Measurements from ENCODE around the gene VMAC.

The VMAC gene

DNA sequence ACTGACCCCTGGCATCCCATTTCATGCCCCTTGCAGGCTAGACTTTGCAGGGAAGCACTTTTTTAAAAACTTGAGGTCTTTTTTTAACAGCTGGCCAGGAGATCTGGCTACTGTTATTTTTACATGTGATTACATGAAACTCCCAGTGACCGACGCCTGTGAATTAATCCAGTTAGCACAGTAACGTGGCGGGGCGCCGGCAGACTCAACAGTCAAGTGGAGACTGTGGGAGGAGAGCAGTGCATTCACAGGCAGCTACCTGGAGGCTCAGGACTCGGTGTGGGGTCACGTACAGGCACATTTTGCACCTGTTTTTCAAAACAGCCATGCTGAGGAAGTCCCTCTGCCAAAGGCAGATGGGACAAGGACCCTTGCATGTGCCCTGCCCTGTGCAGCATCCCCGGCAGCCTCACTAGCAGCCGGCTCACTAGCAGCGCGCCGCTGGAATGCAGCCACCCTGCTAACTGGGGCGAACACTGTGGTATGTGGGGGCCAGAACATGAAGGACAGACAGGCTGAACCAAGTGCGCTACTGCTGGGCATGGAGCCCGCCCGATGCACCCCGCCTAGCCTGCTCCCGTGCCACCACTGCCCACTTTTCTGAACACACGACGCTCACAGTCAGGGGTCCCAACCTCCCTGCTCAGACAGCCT is 28.1 kb downstream of the VMAC start:
- DNase-seq = no peak

DNA sequence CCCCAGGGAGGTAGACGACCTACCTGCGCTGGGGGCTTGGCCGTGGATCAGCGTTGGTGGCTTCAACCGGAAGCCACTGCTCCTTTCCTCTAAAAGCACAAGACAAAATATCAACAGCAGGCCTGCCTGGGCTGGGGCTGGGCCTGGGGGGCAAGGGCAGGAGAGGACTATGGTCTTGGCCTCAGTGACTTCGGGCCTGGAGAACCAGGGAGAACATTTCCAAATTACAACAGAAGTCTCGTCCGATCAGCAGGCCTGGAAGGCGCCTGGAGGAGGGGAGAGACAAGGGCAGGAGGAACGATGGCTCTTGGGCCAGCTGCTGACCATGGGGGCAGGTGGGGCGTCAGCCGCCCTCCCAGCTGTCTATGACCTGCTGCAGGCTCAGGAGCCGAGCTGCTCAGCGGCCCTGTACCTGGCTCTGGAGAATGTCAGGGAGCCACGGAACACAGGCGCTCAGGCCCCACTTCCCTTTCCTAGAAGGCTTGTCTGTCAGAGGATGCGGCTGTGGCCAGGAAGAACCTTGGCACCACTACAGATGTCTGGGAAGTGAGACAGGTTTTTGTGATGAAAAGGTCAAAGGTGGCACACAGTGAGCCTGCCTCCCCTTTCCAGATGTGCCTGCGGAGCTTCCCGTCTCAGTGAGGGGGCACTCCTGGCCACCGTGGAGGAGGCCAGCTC is 28.9 kb downstream of the VMAC start:
- no peak for DNase-seq

DNA sequence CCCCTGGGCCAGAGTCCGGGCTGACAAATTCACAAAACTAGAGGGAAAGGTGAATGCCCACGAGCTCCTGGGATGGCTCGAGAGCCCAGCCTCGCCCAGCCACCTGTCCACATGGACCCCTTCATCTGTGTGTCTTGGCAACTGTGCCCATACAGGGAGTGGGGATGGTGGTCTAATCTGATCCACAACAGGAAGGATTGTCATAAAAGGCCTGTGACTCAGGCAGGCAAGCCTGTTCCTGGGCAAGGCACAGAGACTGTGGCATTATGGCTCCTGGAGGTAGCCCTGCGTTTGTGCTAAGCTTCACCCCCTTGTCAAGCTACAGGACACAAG is 29.4 kb downstream of the VMAC start:
- no peak for DNase-seq

DNA sequence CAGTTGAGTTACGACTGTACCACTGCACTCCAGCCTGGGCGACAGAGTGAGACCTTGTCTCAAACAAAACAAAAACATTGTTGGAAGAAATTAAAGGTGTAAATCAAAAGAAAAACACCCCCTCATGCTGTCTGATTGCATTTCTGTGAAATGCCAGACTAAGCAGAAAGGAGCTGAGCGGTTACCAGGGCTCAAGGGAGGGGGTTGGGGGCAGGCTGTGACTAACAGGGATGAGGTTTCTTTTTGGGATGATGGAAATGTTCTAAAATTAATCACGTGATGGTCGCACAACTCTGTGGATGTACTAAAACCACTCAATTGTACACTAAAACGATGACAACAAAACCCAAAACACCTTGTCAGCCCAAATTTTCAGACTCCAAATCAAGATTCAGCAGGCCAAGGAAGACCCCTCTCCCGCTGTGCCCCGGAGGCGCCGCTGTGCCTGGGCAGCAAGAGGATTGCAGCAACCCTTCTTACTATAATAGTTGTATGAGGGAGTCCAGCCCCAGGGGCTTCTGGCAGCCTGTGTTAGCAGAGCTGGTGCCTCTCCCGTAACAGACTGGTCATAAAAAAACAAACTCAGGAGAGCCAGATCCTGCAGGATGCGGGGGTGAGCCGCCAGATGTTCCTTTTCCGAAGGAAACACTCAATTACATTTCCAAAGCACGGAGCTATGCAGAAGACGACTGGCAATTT is 30.3 kb downstream of the VMAC start:
- DNase-seq = no peak

DNA sequence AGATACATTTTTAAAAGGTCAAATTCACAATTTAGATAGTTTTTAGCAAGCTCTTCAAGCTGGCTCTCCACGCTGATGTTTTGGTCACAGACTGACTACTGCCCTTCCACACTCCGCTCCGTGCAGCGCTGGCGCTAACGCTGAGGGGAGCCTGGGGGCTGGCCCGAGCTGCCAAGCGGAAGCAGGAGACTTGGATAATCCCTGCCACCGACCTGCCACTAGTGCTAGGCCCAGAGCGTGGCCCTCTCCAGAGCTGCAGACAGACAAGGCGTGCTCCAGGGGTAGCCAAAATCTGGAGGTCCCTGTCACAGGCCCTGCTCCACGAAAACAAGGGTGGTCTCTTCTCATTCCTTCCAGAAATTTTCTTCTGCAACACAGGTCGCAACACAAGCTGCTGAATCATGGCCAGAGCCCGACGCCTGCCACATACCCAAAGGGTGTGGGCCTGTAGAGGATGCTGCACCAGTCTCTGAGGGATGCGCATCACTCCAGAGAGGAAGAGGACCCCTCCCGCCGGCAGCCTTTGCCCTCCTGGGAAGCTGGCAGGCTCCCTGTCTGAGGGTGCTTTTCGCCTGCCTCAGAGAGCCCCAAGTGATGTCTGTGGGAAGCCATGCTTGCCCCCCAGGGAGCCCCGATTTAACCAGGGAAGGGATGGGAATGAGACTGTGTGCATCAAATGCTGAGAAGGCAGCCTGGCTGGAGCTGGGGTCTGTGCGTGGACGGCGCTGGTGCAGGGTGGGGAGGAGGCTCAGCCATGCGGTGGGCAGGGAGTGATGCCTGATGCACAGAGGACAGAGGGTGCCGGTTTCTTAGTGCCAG is 31.0 kb downstream of the VMAC start:
- no peak for DNase-seq

DNA sequence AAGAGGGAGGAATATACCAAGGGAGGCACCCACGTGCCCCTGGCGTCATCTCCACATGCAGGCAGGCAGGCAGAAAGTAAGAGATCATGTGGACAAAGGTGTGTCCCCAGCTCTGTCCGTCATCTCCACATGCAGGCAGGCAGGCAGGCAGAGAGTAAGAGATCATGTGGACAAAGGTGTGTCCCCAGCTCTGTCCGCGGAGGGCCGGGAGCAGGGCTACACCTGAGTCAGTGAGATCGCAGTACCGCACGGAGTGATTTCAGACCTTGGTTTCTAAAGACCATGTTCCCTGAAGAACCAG is 31.6 kb downstream of the VMAC start:
- no peak for DNase-seq

DNA sequence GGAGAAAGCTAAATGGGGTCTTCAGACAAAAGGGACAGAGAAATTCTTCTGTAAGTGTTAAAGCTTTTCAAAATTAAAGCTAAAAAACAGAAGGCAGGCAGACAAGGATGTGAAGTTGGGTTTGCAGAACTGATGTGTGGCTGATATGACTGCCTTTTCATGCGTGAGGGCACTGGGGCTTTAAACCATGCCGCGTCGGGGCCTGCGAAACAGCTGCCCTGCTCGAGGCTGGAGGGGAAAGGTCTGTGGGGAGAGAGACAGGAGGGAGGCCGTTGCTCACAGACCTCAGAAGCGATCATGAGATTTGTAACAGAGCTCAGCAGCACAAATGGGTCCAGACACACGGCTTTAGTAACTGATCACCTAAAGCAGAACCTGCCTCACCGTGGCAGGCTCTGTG is 32.9 kb downstream of the VMAC start:
- DNase-seq = no peak

DNA sequence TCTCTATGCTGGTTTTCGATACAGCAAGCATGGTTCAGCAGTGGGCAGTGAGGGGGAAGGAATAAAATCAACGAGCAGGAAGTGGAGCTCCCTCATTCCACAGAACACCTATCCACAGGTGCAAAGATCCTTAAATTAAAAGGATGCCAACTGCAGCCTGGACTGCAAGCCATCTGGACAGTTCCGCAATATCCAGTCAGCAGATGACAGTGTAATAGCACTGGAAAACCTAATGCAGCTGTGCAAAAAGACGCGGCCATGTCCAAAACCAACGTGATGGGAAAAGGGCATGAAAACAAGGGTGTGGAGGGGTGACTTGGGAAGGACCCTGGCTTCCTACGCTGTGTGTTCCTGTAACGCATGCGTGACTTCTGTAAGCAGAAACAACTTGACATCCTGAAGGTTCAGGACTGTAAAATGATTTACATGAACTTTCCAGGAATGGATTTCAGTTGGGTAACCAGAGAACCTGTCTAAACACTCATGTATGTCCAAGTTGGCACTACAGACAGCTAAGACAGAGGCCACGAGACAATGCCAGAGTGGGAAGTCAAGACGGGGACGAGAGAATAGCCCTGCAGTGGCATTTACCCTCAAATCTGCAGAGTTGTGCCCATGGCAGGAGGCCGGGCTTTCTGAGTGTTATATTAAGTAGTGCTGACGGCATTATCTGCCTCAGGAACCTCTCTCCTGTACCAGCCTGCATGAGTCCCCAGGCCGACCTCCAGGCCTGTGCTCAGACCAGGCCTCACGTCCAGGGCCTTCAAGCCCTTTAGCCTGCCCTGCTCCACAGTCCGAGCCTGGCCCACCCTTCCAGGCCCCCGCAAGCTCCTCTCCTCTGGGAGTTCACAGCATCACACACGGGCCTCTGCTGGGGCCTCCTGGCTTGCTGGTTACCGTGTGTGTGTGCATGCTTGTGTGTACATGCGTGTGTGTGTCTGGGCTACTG is 35.9 kb downstream of the VMAC start:
- no peak for DNase-seq

DNA sequence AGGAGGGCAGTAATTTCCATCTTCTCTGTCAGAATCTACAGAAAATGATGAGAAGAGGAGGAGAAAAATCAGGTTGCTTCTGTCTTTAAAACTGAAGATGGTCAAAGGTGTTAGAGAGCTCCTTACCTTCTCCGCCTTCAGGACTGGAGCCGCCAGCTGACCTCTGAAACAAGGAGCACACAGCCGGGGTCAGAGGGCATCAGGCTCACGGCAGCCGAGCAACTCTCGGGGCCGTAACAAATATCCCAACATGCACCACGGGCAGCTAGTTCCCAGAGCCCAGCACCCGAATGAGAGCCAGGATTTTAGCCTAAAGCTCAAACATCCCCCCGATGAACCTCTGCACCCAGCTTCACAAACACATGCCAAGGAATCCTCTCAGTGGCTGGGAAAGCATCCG is 37.0 kb downstream of the VMAC start:
- DNase-seq = no peak

DNA sequence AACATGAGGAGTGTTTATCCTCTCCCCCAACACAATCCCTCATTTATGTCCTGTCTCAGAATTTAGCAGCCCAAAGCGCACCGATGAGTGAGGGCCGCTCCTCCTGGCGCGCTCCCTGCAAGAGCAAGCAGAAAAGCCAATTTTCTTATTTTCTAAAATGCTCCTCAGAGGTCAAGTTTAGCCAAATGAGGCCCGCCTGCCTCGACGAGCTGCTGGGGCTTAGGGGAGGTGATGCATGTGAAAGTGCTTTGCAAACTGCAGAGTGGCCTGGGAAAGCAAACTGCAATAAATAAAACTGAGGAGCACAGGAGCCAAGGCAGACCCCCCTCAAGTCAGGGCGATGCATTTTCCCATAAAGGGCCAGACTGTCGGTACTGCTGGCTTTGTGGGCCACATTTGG is 38.4 kb downstream of the VMAC start:
- no peak for DNase-seq

DNA sequence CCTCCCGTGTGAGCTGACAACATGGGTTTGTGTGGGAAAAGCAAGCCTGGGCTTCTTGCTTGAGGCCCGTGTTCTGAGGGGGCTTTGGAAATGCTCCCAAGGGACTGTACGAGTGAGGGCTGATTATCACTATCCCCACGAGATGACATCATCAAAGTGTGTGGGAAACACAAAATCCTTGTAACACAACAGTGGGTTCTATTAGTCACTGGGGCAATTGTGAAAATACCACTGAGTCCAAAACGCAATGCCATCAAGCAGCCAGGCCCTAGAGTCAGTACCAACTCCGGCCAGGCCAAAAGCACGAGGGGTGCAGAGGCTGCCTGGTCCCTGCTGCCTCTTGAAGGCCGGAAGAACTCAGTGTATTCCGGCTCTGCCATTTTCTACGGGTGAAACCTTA is 39.0 kb downstream of the VMAC start:
- DNase-seq = no peak

DNA sequence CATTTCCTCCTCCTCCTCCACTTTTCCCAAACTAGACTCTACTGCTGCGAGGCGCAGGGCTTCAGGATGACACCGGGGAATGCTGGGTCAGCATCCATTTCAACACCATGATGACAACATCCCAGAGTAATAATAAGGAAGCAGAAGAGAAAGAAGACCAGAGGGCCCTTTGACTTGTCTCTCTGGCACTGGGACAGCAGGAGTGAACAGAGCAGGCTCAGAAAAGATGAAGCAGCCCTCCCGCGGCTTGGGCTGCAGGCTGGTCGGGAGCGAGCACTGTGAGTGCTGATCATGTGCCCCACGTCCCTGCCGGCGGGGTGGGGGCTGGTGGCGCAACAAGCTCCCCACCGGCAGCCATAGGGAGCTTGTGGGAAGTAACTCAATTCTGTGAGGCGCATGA is 42.8 kb downstream of the VMAC start:
- DNase-seq = no peak

DNA sequence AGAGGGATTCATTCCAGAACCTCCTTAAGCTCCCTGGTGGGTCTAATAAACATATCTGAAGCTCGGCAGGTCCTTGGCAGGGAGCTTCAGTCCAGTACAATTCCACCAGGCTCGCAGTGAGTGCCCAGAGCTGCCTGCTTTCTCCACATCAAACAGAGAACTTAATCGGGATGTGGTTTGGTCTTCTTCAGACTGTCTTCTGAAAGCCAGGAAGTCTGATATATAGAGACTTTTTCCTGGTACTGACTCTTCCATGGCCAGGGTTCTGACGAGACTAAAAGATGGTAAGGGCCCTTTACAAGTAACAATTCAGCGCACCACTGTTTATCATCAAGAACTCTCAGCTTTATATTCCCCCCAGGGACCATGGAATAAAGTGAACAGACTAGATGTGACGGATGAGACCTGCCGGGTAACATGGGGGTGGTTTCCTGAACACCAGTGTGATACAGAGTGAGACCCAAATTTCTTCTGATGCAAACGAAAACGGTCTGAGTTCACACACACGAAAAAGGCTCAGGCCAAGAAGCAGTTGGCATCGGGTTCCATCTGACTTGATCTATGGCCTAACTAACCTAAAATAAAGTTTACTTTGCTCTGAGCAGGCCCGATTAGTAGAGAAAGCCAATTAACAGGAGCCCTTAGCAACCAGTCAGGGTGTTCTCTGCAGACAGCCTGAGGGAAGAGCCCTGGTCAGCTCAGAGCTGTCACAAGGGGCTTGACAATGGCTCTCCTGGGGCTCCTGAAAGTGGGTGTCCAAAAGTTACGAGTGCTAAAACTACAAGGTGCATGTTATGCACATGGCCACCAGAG is 44.3 kb downstream of the VMAC start:
- DNase-seq = no peak

DNA sequence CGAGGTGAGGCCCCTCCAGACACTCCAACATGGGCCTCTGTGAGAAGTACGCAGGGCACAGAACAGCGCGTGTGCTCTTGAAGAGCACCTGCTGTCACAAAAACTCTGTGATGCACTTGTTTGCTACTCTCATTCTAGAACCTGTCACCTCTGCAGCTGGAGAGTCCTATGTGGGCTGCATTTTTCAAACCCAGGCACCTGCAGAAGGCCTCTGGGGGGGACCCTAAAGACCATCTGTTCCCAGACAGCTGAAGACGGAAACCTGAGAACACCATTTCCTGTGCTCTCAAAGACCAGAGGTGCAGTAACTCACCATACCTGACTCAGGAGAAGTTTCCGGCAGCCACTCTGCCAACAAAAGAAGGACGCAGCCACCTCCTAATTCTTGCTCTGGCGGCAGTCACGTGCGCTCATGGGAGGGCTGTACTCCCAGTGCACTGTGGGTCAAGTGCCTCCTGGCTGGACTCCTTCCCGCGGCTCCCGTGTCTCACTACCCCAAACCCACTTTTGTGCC is 45.2 kb downstream of the VMAC start:
- peak; percentile 89 for DNase-seq

DNA sequence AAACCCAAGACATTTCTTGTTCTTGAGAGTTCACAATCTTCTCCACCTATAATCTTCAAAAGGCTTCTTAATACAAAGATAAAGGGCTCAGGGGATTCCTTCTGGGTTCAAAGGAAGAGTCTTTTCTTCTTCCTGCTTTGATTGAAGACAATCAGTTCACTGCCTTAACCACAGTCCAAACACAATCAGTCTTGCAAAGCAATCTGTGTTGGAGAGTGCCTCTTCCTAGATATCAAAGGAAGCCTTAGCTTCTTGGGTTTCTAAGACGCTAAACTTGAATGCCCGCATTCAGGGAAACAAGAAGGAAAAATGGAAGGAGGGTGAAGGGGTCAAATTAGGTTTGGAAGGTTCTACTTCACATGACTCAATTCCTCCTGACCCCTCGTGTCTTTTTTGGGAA is 46.1 kb downstream of the VMAC start:
- DNase-seq = no peak

DNA sequence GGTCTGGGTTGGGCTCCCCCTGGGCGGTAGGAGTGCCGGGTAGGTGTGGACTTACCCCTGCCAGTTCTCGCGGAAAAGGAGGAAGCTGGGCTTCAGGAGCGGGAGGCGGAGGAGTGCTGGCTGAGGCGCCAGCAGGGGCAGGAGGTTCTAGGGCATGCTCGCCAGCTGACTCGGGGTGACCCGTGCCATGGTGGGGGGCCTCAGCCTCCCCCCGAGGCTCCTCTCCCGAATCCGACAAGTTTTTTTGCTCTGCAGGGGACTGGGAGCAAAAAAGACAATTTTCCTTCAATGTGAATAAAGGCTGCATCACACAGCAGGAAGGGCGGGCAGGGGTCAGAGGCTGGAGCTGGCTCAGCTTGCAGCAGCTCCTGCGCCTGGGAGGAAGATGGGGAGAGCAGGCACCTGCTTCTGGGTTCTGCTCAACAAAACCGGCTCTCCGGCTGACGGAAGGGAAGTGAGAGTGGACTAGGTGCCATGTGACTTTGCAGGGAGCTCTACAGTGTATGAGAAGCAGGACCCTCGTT is 46.7 kb downstream of the VMAC start:
- peak; percentile 16 for DNase-seq

DNA sequence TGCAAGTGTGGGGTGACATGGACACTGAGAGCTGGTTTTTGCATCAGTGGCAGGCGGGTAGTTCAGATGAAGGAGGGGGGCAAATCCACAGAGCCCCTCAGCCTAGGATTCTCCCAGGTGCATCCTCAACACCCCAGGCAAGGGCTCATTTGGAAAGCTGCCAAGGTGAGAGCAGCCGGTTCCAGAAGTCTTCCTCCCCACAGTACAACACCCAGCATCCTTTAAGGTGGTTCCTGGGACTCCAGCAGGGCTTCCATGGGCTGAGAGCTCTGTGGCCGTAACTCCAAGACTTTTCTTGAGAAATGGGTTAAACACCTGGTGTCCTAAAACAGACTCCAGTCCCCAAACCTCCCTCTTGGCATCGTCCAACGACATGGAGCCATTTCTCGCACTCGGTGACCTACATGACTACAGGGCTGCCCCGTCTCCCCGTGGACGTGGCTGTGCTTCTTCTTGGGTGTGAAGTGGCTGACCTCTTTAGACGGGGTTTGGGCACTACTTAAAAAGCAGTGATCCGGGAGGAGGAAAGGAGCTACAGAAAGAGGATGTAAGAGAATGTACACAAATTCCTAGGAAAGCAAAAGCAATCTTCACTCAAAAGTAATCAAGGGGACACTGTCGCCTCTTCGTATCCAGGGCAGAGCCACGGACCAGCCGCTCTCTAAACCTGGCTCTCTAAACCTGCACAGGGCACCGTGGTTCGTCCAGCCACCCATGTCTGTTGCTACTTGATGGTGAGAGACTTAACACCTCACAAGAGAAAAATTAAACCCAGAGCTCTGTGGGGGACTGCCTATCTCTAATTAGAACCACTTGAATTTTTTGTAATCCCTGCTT is 47.7 kb downstream of the VMAC start:
- peak; percentile 10 for DNase-seq

DNA sequence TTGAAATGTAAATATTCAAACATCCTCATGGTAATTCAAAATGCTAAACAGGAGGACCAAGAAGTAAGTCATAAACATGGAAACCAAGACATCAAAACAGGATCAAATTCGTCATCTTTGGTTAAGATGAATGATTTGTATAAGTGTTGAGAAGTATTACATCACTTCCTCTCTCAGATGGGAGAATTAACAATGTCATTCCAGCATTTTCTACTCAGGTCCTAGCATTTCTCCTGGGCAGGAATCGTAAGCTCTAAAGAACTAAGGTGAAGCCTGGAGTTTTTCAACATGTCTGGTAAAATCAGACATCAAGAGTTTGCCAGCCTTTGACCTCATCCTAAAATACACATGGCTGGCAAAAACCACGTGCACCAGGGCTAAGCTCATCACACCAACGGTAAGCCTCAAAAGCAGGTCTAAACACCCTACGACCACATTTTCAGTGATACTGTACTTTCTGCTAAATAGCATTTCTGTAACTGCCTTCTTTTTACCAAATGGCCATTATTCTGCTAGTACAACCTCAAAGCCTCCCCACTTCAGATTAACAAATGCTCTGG is 48.4 kb downstream of the VMAC start:
- no peak for DNase-seq

DNA sequence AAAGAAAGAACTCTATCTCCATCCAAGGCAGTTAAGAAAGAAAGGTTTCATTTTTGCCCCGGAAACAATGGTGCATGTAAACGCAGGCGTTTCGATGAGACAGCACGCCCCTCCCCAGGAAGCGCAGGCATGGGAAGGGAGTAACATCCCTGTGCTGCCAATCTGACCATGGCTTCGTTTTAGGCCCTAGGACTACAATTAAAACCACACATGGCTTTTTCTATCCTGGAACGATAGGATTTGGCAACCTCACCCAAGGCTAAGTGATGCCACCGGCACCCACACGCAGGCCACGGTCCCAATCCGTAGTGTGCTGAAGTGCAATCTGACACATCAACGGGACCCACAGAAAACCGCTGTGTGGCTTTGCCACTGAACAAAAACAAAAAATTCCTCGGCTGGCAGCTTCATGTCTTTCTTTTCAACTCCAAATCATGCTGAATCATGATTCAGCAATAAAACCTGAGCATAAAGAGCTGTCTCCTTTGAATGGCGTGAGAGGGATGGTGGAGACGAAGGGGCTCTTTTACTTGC is 49.1 kb downstream of the VMAC start:
- DNase-seq = peak; percentile 20

DNA sequence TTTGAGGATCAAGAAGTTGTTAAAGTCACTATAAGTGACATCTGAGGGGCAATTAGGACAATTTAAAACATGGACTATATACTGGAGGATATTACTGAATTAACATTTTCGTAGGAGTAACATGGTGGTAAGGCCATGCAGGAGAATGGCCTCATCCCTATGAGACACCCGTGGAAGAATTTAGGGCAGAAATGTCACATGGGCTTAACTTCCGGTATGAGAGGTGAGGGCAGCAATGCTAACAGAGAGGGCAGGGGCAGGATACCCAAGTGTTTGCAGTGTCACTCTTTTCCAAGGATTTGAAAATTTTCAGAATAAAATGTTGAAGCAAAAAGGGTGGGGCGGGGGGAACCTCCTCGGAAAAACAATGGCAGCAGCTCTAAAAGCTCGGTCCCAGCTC is 49.6 kb downstream of the VMAC start:
- peak; percentile 65 for DNase-seq

All from NCI-H2029 (cell line).